ENCODE data around the gene NHP2. TPM values are rescaled to one million over a fixed set of nuclear protein-coding genes. Genes with fewer than 3 reads are reported as not detected.

Gene NHP2
- total RNA-seq, 1 experiment from 2014 or later: 232 TPM

DNA sequence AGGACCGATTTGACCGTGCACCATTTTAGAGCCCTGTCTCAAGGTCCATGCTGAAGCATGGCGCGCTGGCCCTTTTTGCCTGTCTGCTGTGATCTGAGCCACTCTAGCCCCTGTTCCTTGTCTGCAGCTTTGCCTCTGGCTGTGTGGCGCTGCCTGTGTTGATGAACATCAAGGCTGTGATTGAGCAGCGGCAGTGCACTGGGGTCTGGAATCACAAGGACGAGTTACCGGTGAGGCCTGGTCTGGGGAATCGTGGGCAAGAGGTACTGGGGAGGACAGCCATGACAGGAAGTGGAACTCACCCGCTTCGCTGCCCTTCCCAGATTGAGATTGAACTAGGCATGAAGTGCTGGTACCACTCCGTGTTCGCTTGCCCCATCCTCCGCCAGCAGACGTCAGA, 6.3 kb downstream of the NHP2 start:
- intact Hi-C loops (cut with micrococcal nuclease; ENCODE audit: unreplicated experiment): no loop called here
- H3K36me3 ChIP-seq (ENCODE audit: insufficient read depth, low read length, poor library complexity, severe bottlenecking): peaks cover 76% of the 10 kb centered on the region
- CTCF ChIA-PET: no interaction called here

DNA sequence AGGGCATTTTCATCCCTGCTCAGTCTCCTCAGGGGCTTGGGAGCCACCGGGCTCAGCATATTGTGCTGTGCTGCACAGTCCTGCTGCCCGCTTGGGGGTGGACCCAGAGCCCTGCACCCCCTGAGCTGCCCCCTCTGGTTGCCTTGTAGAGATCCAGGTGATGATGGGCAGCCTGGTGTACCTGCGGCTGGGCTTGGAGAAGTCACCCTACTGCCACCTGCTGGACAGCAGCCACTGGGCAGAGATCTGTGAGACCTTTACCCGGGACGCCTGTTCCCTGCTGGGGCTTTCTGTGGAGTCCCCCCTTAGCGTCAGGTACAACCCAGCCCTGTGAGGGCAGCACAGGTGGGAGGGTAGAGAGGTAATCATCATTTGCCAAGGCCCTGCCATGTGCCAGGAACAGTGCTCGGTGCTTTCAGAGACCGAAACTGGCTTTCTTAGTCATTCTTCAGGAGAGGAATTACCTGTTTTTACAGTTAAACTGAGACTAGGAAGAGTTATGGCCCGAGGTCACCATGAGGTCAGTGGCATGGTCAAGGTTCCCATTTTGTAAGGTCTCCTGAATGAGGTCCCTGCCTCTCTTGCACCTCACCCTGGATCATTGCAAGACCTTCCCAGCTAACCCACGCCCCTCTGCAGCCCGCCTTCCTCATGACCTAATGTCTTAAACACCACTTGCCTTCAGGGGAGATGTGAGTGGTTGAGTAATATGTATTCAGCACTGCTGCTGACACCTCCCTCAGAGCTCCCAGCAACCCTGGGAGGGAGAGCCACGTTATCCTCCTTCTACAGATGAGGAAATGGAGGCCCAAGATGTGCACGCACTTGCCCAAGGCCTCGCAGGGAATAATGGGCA, 7.5 kb downstream of the NHP2 start:
- BruUV-seq (replicated peaks): no TSS peak
- POLR2A ChIA-PET (ENCODE audit: low non-redundant PET): no interaction called here
- Histone ChIP-seq H3K27ac (ENCODE audit: low read depth, low read length, poor library complexity, severe bottlenecking) (no peak overlapping the region), H3K4me1 (ENCODE audit: insufficient read depth, low read length, poor library complexity, severe bottlenecking) (no peaks in the 10 kb centered on the region), H3K4me3 (ENCODE audit: low read depth, low read length, poor library complexity, severe bottlenecking) (no peak overlapping the region), H3K36me3 (ENCODE audit: insufficient read depth, low read length, poor library complexity, severe bottlenecking) (peaks cover 69% of the 10 kb centered on the region), H3K27me3 (replicated peaks; ENCODE audit: insufficient read depth, low read depth, low read length, poor library complexity) (no peaks in the 10 kb centered on the region), H3K9me3 (ENCODE audit: low read depth, low read length, poor library complexity, severe bottlenecking) (no peaks in the 10 kb centered on the region)
- intact Hi-C loops (cut with micrococcal nuclease; ENCODE audit: unreplicated experiment): loop anchor here (1.0 kb wide), 1 partner anchor 70 kb away; no protein-coding TSS in a partner anchor
- DNase-seq (ENCODE audit: low spot score): peak; percentile 20
- TF ChIP-seq, protein P1, sequence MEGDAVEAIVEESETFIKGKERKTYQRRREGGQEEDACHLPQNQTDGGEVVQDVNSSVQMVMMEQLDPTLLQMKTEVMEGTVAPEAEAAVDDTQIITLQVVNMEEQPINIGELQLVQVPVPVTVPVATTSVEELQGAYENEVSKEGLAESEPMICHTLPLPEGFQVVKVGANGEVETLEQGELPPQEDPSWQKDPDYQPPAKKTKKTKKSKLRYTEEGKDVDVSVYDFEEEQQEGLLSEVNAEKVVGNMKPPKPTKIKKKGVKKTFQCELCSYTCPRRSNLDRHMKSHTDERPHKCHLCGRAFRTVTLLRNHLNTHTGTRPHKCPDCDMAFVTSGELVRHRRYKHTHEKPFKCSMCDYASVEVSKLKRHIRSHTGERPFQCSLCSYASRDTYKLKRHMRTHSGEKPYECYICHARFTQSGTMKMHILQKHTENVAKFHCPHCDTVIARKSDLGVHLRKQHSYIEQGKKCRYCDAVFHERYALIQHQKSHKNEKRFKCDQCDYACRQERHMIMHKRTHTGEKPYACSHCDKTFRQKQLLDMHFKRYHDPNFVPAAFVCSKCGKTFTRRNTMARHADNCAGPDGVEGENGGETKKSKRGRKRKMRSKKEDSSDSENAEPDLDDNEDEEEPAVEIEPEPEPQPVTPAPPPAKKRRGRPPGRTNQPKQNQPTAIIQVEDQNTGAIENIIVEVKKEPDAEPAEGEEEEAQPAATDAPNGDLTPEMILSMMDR (conservative IDR thresholded peaks at IDR 0.05; ENCODE audit: low read depth, low read length): peak; percentile 61
- no peak for TF ChIP-seq EZH2 (IDR thresholded peaks at IDR 0.05; ENCODE audit: borderline replicate concordance, low read depth, low read length, poor library complexity, severe bottlenecking)
- CTCF ChIA-PET: no interaction called here

More for the DNA sequence above, 6.3 kb downstream of the NHP2 start:
- H3K27me3 ChIP-seq (replicated peaks; ENCODE audit: insufficient read depth, low read depth, low read length, poor library complexity): no peaks in the 10 kb centered on the region
- no peak for TF ChIP-seq EZH2 (IDR thresholded peaks at IDR 0.05; ENCODE audit: borderline replicate concordance, low read depth, low read length, poor library complexity, severe bottlenecking)
- TF ChIP-seq, protein P1 (conservative IDR thresholded peaks at IDR 0.05; ENCODE audit: low read depth, low read length): no peak
- peaks cover 4% of the 10 kb centered on the region for H3K4me1 ChIP-seq (ENCODE audit: insufficient read depth, low read length, poor library complexity, severe bottlenecking)
- DNase-seq (ENCODE audit: low spot score): no peak
- H3K4me3 ChIP-seq (ENCODE audit: low read depth, low read length, poor library complexity, severe bottlenecking): no peak overlapping the region
- POLR2A ChIA-PET (ENCODE audit: low non-redundant PET): no interaction called here
- no peak overlapping the region for H3K27ac ChIP-seq (ENCODE audit: low read depth, low read length, poor library complexity, severe bottlenecking)
- H3K9me3 ChIP-seq (ENCODE audit: low read depth, low read length, poor library complexity, severe bottlenecking): no peaks in the 10 kb centered on the region
- no TSS peak for BruUV-seq (replicated peaks)

DNA sequence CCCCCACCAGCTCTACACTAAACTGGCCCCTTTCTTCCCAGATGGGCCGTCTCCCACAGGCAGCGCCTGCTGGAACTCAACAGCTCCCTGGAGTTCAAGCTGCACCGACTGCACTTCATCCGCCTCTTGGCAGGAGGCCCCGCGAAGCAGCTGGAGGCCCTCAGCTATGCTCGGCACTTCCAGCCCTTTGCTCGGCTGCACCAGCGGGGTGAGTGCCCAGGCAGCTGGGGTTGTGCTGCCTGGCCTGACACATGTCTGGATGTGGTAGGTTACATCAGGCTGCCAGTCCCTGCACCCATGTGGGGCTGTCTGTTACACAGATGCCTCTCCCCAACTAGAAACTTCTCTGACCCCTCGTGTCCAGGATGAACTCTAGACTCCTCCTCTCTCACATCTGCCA, 9.8 kb downstream of the NHP2 start:
- Histone ChIP-seq H3K4me1 (ENCODE audit: insufficient read depth, low read length, poor library complexity, severe bottlenecking) (no peaks in the 10 kb centered on the region), H3K27me3 (replicated peaks; ENCODE audit: insufficient read depth, low read depth, low read length, poor library complexity) (no peaks in the 10 kb centered on the region), H3K9me3 (ENCODE audit: low read depth, low read length, poor library complexity, severe bottlenecking) (no peaks in the 10 kb centered on the region), H3K4me3 (ENCODE audit: low read depth, low read length, poor library complexity, severe bottlenecking) (no peak overlapping the region), H3K36me3 (ENCODE audit: insufficient read depth, low read length, poor library complexity, severe bottlenecking) (peaks cover 63% of the 10 kb centered on the region), H3K27ac (ENCODE audit: low read depth, low read length, poor library complexity, severe bottlenecking) (no peak overlapping the region)
- intact Hi-C loops (cut with micrococcal nuclease; ENCODE audit: unreplicated experiment): no loop called here
- BruUV-seq (replicated peaks): no TSS peak
- POLR2A ChIA-PET (ENCODE audit: low non-redundant PET): no interaction called here
- CTCF ChIA-PET: no interaction called here
- no peak for DNase-seq (ENCODE audit: low spot score)
- no peak for TF ChIP-seq EZH2 (IDR thresholded peaks at IDR 0.05; ENCODE audit: borderline replicate concordance, low read depth, low read length, poor library complexity, severe bottlenecking)
- TF ChIP-seq, protein P1 (conservative IDR thresholded peaks at IDR 0.05; ENCODE audit: low read depth, low read length): no peak

Measured in A673 (cell line).